ENCODE data around the gene JMJD1C. TPM values are rescaled to one million over a fixed set of nuclear protein-coding genes. Genes with fewer than 3 reads are reported as not detected.

Gene JMJD1C
- polyA plus RNA-seq, 1 donor = 104 TPM

GRCh38 chr10:63458177-63458576, 7.6 kb downstream of the JMJD1C start:
- WGBS (ENCODE audit: insufficient coverage, low lambda C conversion rate) = no CpG with 5 or more reads among the region's 2 CpGs
- Histone ChIP-seq H3K36me3 (ENCODE audit: control insufficient read depth, insufficient read depth, low read length) (peaks cover 5% of the 10 kb centered on the region), H3K27me3 (ENCODE audit: control insufficient read depth, insufficient read depth, low read length) (no peaks in the 10 kb centered on the region), H3K4me1 (ENCODE audit: control insufficient read depth, insufficient read depth, low read length) (no peaks in the 10 kb centered on the region), H3K9me3 (ENCODE audit: control insufficient read depth, low read depth, low read length) (no peaks in the 10 kb centered on the region), H3K4me3 (ENCODE audit: low read length) (no peak overlapping the region), H3K27ac (ENCODE audit: low read length) (no peak overlapping the region)
- DNase-seq = no peak

GRCh38 chr10:63457594-63457993, 8.2 kb downstream of the JMJD1C start:
- Histone ChIP-seq H3K36me3 (ENCODE audit: control insufficient read depth, insufficient read depth, low read length) (peaks cover 5% of the 10 kb centered on the region), H3K9me3 (ENCODE audit: control insufficient read depth, low read depth, low read length) (no peaks in the 10 kb centered on the region), H3K4me1 (ENCODE audit: control insufficient read depth, insufficient read depth, low read length) (no peaks in the 10 kb centered on the region), H3K4me3 (ENCODE audit: low read length) (no peak overlapping the region), H3K27ac (ENCODE audit: low read length) (no peak overlapping the region), H3K27me3 (ENCODE audit: control insufficient read depth, insufficient read depth, low read length) (no peaks in the 10 kb centered on the region)
- WGBS (ENCODE audit: insufficient coverage, low lambda C conversion rate) = 83% methylated on average over 1 of the region's 2 CpGs
- DNase-seq = no peak

- DNase-seq = no peak
- no peak overlapping the region for H3K27ac ChIP-seq (ENCODE audit: low read length)
- H3K27me3 ChIP-seq (ENCODE audit: control insufficient read depth, insufficient read depth, low read length) = no peaks in the 10 kb centered on the region
- WGBS (ENCODE audit: insufficient coverage, low lambda C conversion rate) = 100% methylated on average over 1 of the region's 2 CpGs
- H3K4me1 ChIP-seq (ENCODE audit: control insufficient read depth, insufficient read depth, low read length) = no peaks in the 10 kb centered on the region
- H3K4me3 ChIP-seq (ENCODE audit: low read length) = no peak overlapping the region
- peaks cover 5% of the 10 kb centered on the region for H3K36me3 ChIP-seq (ENCODE audit: control insufficient read depth, insufficient read depth, low read length)
- H3K9me3 ChIP-seq (ENCODE audit: control insufficient read depth, low read depth, low read length) = no peaks in the 10 kb centered on the region
Observed at GRCh38 chr10:63456437-63457210, 9.2 kb downstream of the JMJD1C start.

GRCh38 chr10:63455507-63455906, 10.3 kb downstream of the JMJD1C start:
- DNase-seq = no peak
- Histone ChIP-seq H3K27ac (ENCODE audit: low read length) (no peak overlapping the region), H3K4me1 (ENCODE audit: control insufficient read depth, insufficient read depth, low read length) (no peaks in the 10 kb centered on the region), H3K36me3 (ENCODE audit: control insufficient read depth, insufficient read depth, low read length) (peaks cover 5% of the 10 kb centered on the region), H3K4me3 (ENCODE audit: low read length) (no peak overlapping the region), H3K9me3 (ENCODE audit: control insufficient read depth, low read depth, low read length) (no peaks in the 10 kb centered on the region), H3K27me3 (ENCODE audit: control insufficient read depth, insufficient read depth, low read length) (no peaks in the 10 kb centered on the region)

- Histone ChIP-seq H3K27me3 (ENCODE audit: control insufficient read depth, insufficient read depth, low read length) (no peaks in the 10 kb centered on the region), H3K36me3 (ENCODE audit: control insufficient read depth, insufficient read depth, low read length) (peaks cover 5% of the 10 kb centered on the region)
Observed at GRCh38 chr10:63454631-63455030, 11.1 kb downstream of the JMJD1C start.

GRCh38 chr10:63452524-63452923, 13.3 kb downstream of the JMJD1C start:
- no peak overlapping the region for H3K27ac ChIP-seq (ENCODE audit: low read length)
- DNase-seq = no peak
- H3K9me3 ChIP-seq (ENCODE audit: control insufficient read depth, low read depth, low read length) = no peaks in the 10 kb centered on the region
- no peaks in the 10 kb centered on the region for H3K27me3 ChIP-seq (ENCODE audit: control insufficient read depth, insufficient read depth, low read length)
- H3K4me1 ChIP-seq (ENCODE audit: control insufficient read depth, insufficient read depth, low read length) = no peaks in the 10 kb centered on the region
- H3K36me3 ChIP-seq (ENCODE audit: control insufficient read depth, insufficient read depth, low read length) = peaks cover 5% of the 10 kb centered on the region
- H3K4me3 ChIP-seq (ENCODE audit: low read length) = no peak overlapping the region

More at GRCh38 chr10:63454631-63455030, 11.1 kb downstream of the JMJD1C start:
- Histone ChIP-seq H3K27ac (ENCODE audit: low read length) (no peak overlapping the region), H3K4me3 (ENCODE audit: low read length) (no peak overlapping the region), H3K9me3 (ENCODE audit: control insufficient read depth, low read depth, low read length) (no peaks in the 10 kb centered on the region), H3K4me1 (ENCODE audit: control insufficient read depth, insufficient read depth, low read length) (no peaks in the 10 kb centered on the region)
- no peak for DNase-seq
- 90% methylated on average over 2 of the region's 2 CpGs for WGBS (ENCODE audit: insufficient coverage, low lambda C conversion rate)

GRCh38 chr10:63446716-63447440, 18.9 kb downstream of the JMJD1C start:
- Histone ChIP-seq H3K36me3 (ENCODE audit: control insufficient read depth, insufficient read depth, low read length) (no peaks in the 10 kb centered on the region), H3K9me3 (ENCODE audit: control insufficient read depth, low read depth, low read length) (no peaks in the 10 kb centered on the region), H3K27me3 (ENCODE audit: control insufficient read depth, insufficient read depth, low read length) (no peaks in the 10 kb centered on the region), H3K27ac (ENCODE audit: low read length) (no peak overlapping the region), H3K4me3 (ENCODE audit: low read length) (no peak overlapping the region), H3K4me1 (ENCODE audit: control insufficient read depth, insufficient read depth, low read length) (no peaks in the 10 kb centered on the region)
- 100% methylated on average over 1 of the region's 1 CpG for WGBS (ENCODE audit: insufficient coverage, low lambda C conversion rate)
- no peak for DNase-seq

- H3K36me3 ChIP-seq (ENCODE audit: control insufficient read depth, insufficient read depth, low read length) = no peaks in the 10 kb centered on the region
- peaks cover 10% of the 10 kb centered on the region for H3K4me1 ChIP-seq (ENCODE audit: control insufficient read depth, insufficient read depth, low read length)
- H3K27me3 ChIP-seq (ENCODE audit: control insufficient read depth, insufficient read depth, low read length) = no peaks in the 10 kb centered on the region
- no peak for DNase-seq
- 90% methylated on average over 1 of the region's 3 CpGs for WGBS (ENCODE audit: insufficient coverage, low lambda C conversion rate)
- H3K4me3 ChIP-seq (ENCODE audit: low read length) = no peak overlapping the region
- H3K9me3 ChIP-seq (ENCODE audit: control insufficient read depth, low read depth, low read length) = no peaks in the 10 kb centered on the region
- no peak overlapping the region for H3K27ac ChIP-seq (ENCODE audit: low read length)
Observed at GRCh38 chr10:63441404-63441803, 24.4 kb downstream of the JMJD1C start.

- Histone ChIP-seq H3K4me1 (ENCODE audit: control insufficient read depth, insufficient read depth, low read length) (peaks cover 10% of the 10 kb centered on the region), H3K36me3 (ENCODE audit: control insufficient read depth, insufficient read depth, low read length) (no peaks in the 10 kb centered on the region), H3K27me3 (ENCODE audit: control insufficient read depth, insufficient read depth, low read length) (no peaks in the 10 kb centered on the region), H3K27ac (ENCODE audit: low read length) (no peak overlapping the region), H3K4me3 (ENCODE audit: low read length) (no peak overlapping the region), H3K9me3 (ENCODE audit: control insufficient read depth, low read depth, low read length) (no peaks in the 10 kb centered on the region)
- WGBS (ENCODE audit: insufficient coverage, low lambda C conversion rate) = 83% methylated on average over 2 of the region's 3 CpGs
- no peak for DNase-seq
Observed at GRCh38 chr10:63439607-63440006, 26.2 kb downstream of the JMJD1C start.

GRCh38 chr10:63438506-63439498, 27.0 kb downstream of the JMJD1C start:
- Histone ChIP-seq H3K36me3 (ENCODE audit: control insufficient read depth, insufficient read depth, low read length) (no peaks in the 10 kb centered on the region), H3K27me3 (ENCODE audit: control insufficient read depth, insufficient read depth, low read length) (no peaks in the 10 kb centered on the region), H3K9me3 (ENCODE audit: control insufficient read depth, low read depth, low read length) (no peaks in the 10 kb centered on the region), H3K4me1 (ENCODE audit: control insufficient read depth, insufficient read depth, low read length) (peaks cover 10% of the 10 kb centered on the region), H3K4me3 (ENCODE audit: low read length) (no peak overlapping the region), H3K27ac (ENCODE audit: low read length) (peak overlapping the region; percentile 50)
- WGBS (ENCODE audit: insufficient coverage, low lambda C conversion rate) = 67% methylated on average over 5 of the region's 8 CpGs
- peak in 1 of 2 donors; percentile 31 for DNase-seq
